HCT116 (cell line): ENCODE measurements around the gene ZNF808. TPM values are rescaled to one million over a fixed set of nuclear protein-coding genes. Genes with fewer than 3 reads are reported as not detected.

ENCODE experiments used
- ATAC-seq: fragments of 200-7000 bp; cut with Tn5 transposase; 2 replicates; pipeline ENCODE4 v1.9.1; 2020; ENCODE audit warnings: mild to moderate bottlenecking, moderate library complexity
- BruUV-seq: library from RNA; stranded (reverse); fragments of 400-500 nt; replicated peaks from 2 replicates; lab custom pipeline; 2021; lab: Mats Ljungman, UMichigan
- CTCF ChIA-PET: fragments of 300-600 bp; sonication (Branson Sonifier 250); formaldehyde crosslinking; loops from one replicate; lab custom pipeline; 2021; ENCODE audit warnings: antibody characterized with exemption; lab: Charles Lee
- POLR2A ChIA-PET: fragments of 300-600, 350-600 bp; sonication (Branson Sonifier 250); formaldehyde crosslinking; loops from one replicate; lab custom pipeline; 2021; ENCODE audit warnings: antibody characterized with exemption; lab: Charles Lee
- RAD21 ChIA-PET, 2 experiments: fragments of 300-600 bp; sonication (Branson Sonifier 250); formaldehyde crosslinking; loops; one replicate each; lab custom pipeline; 2023; ENCODE audit warnings: low total read pairs in 2 of 2; ENCODE audit not compliant: uncharacterized antibody in 2 of 2, unreplicated experiment in 2 of 2, low non-redundant PET in 1 of 2; lab: Charles Lee
- DNase-seq: peaks from one replicate; pipeline ENCODE4 v3.0.0-alpha.2; 2010; ENCODE audit warnings: low read depth, low spot score
- H2AFZ ChIP-seq: fragments of 200-600 bp; shearing (Covaris generic), sonication (generic); 2 replicates; pipeline ENCODE4 v1.6.1; 2017; ENCODE audit warnings: low read depth, mixed run types, mixed read lengths, antibody characterized with exemption, low read length; ENCODE audit not compliant: poor library complexity, severe bottlenecking
- H3K27ac ChIP-seq: 2 replicates; pipeline ENCODE4 v1.5.1; 2012; ENCODE audit warnings: low read depth, low read length
- H3K27me3 ChIP-seq: fragments of 200-600 bp; sonication (generic); 2 replicates; pipeline ENCODE4 v1.6.1; 2016; ENCODE audit warnings: mixed run types, low read length, mixed read lengths; ENCODE audit not compliant: insufficient read depth
- H3K36me3 ChIP-seq, 2 experiments: fragments of 200-500 bp in 1 of 2; fragments of 200-600 bp in 1 of 2; sonication (Bioruptor generic) in 1 of 2; sonication (generic) in 1 of 2; 2 replicates each; pipeline versions ENCODE4 v1.5.1 to v1.6.1; 2014 to 2016; ENCODE audit warnings: low read length in 2 of 2, inconsistent platforms in 1 of 2, mixed read lengths in 1 of 2, mixed run types in 1 of 2; ENCODE audit not compliant: insufficient read depth in 2 of 2, control insufficient read depth in 1 of 2
- H3K4me1 ChIP-seq, 2 experiments: fragments of 200-600 bp in 1 of 2; sonication (generic) in 1 of 2; 2 replicates each; pipeline versions ENCODE4 v1.5.1 to v1.6.1; 2012 to 2017; ENCODE audit warnings: low read length in 2 of 2, inconsistent platforms in 1 of 2, mild to moderate bottlenecking in 1 of 2, mixed read lengths in 1 of 2, mixed run types in 1 of 2, moderate library complexity in 1 of 2; ENCODE audit not compliant: insufficient read depth in 2 of 2, control insufficient read depth in 1 of 2
- H3K4me2 ChIP-seq: fragments of 200-600 bp; sonication (generic); 2 replicates; pipeline ENCODE4 v1.6.1; 2017; ENCODE audit warnings: mixed run types, low read length, mixed read lengths
- H3K4me3 ChIP-seq, 2 experiments: fragments of 200-600 bp in 1 of 2; sonication (generic) in 1 of 2; replicated peaks in 1 of 2; 2 replicates each; pipeline ENCODE4 v1.5.1; 2011 to 2016; ENCODE audit warnings: low read length in 2 of 2, control low read depth in 1 of 2, low read depth in 1 of 2, mild to moderate bottlenecking in 1 of 2, mixed read lengths in 1 of 2, mixed run types in 1 of 2
- H3K79me2 ChIP-seq: fragments of 200-600 bp; sonication (generic); 2 replicates; pipeline ENCODE4 v1.6.1; 2017; ENCODE audit warnings: mild to moderate bottlenecking, mixed run types, low read length, moderate library complexity, mixed read lengths; ENCODE audit not compliant: insufficient read depth
- H3K9ac ChIP-seq: fragments of 200-600 bp; sonication (generic); 2 replicates; pipeline ENCODE4 v1.6.1; 2016; ENCODE audit warnings: low read length, mixed read lengths
- H3K9me2 ChIP-seq: fragments of 200-600 bp; sonication (generic), shearing (Covaris generic); 2 replicates; pipeline ENCODE4 v1.6.1; 2017; ENCODE audit warnings: mixed run types, mild to moderate bottlenecking, moderate library complexity; ENCODE audit not compliant: insufficient read depth
- H3K9me3 ChIP-seq, 2 experiments: fragments of 200-500 bp in 1 of 2; fragments of 200-600 bp in 1 of 2; sonication (Bioruptor generic) in 1 of 2; sonication (generic) in 1 of 2; 2 replicates each; pipeline ENCODE4 v1.6.1; 2014 to 2017; ENCODE audit warnings: low read length in 2 of 2, mixed read lengths in 2 of 2, inconsistent platforms in 1 of 2, low read depth in 1 of 2, mild to moderate bottlenecking in 1 of 2, mixed run types in 1 of 2, moderate library complexity in 1 of 2; ENCODE audit not compliant: control insufficient read depth in 1 of 2, insufficient read depth in 1 of 2
- H4K20me1 ChIP-seq: fragments of 200-600 bp; sonication (generic), shearing (Covaris generic); 2 replicates; pipeline ENCODE4 v1.6.1; 2017; ENCODE audit warnings: mixed run types, mild to moderate bottlenecking, moderate library complexity; ENCODE audit not compliant: insufficient read depth
- CEBPB ChIP-seq: IDR thresholded peaks from 2 replicates; pipeline ENCODE4 v1.6.1; 2012; ENCODE audit warnings: low read depth
- EGR1 ChIP-seq: IDR thresholded peaks from 2 replicates; pipeline ENCODE4 v1.6.1; 2012; ENCODE audit warnings: low read depth
- EZH2phosphoT487 ChIP-seq: fragments of 200-600 bp; IDR thresholded peaks from 2 replicates; pipeline ENCODE4 v1.6.1; 2018; ENCODE audit warnings: antibody characterized with exemption, borderline replicate concordance
- FOSL1 ChIP-seq: IDR thresholded peaks from 2 replicates; pipeline ENCODE4 v1.6.1; 2012; ENCODE audit warnings: low read depth
- JUND ChIP-seq: IDR thresholded peaks from 2 replicates; pipeline ENCODE4 v1.6.1; 2012
- MAX ChIP-seq: IDR thresholded peaks from 2 replicates; pipeline ENCODE4 v1.6.1; 2012
- POLR2A ChIP-seq: IDR thresholded peaks from 2 replicates; pipeline ENCODE4 v1.7.0; 2011; ENCODE audit warnings: borderline replicate concordance; ENCODE audit not compliant: insufficient read depth, insufficient read length; ENCODE audit errors: extremely low read depth
- RAD21 ChIP-seq: IDR thresholded peaks from 2 replicates; pipeline ENCODE4 v1.6.1; 2012; ENCODE audit warnings: low read depth, mild to moderate bottlenecking
- REST ChIP-seq: IDR thresholded peaks from 2 replicates; pipeline ENCODE4 v1.6.1; 2012; ENCODE audit warnings: low read depth
- YY1 ChIP-seq: IDR thresholded peaks from 2 replicates; pipeline ENCODE4 v1.6.1; 2011; ENCODE audit warnings: low read length, low read depth, moderate library complexity, mild to moderate bottlenecking; ENCODE audit not compliant: insufficient replicate concordance; ENCODE audit errors: extremely low read depth
- ZBTB33 ChIP-seq: IDR thresholded peaks from 2 replicates; pipeline ENCODE4 v1.6.1; 2011; ENCODE audit warnings: mild to moderate bottlenecking, low read length, moderate library complexity; ENCODE audit not compliant: insufficient replicate concordance; ENCODE audit errors: extremely low read depth
- ZFX ChIP-seq: fragments of 450-650 bp; IDR thresholded peaks from 2 replicates; pipeline ENCODE4 v1.6.1; 2017
- ZNF274 ChIP-seq: fragments of 200-500 bp; sonication (Bioruptor generic); IDR thresholded peaks from 2 replicates; pipeline ENCODE4 v1.6.1; 2014; ENCODE audit warnings: mild to moderate bottlenecking, low read depth, low read length, inconsistent platforms
- intact Hi-C: fragments of 100-400 bp; cut with micrococcal nuclease; formaldehyde crosslinking; loops from 2 replicates; pipeline ENCODE4 v1.10.0; 2022
- total RNA-seq: library from RNA; stranded (reverse); gene quantifications from one replicate; pipeline ENCODE4 v1.2.1, GENCODE V29; 2021; ENCODE audit not compliant: unreplicated experiment

Gene ZNF808
- total RNA-seq, 1 experiment from 2014 or later: 15.4 TPM

- peak overlapping the region; percentile 77 to 89 for H3K4me3 ChIP-seq
- H3K27ac ChIP-seq: peak overlapping the region; percentile 54
- peak overlapping the region; percentile 81 for H3K9ac ChIP-seq
- RAD21 ChIA-PET: no interaction called here
- no peak overlapping the region for H2AFZ ChIP-seq
- H3K4me2 ChIP-seq: peak overlapping the region; percentile 95
- H3K9me2 ChIP-seq: no peaks in the 10 kb centered on the region
- peaks cover 4 to 14% of the 10 kb centered on the region in 2 experiments; a peak in 2 of 4 replicates for H3K4me1 ChIP-seq
- DNase-seq (no peak), ATAC-seq (peak; percentile 39)
- POLR2A ChIA-PET: no interaction called here
- TF ChIP-seq ZFX (no peak; the same call in 1 of the 2 replicates), JUND (no peak), POLR2A (no peak), RAD21 (no peak), CEBPB (no peak), EZH2phosphoT487 (no peak), REST (no peak), FOSL1 (no peak), ZNF274 (no peak), ZBTB33 (no peak), MAX (no peak), YY1 (no peak), EGR1 (no peak)
- peaks cover 9% of the 10 kb centered on the region; the same call in 1 of the 2 replicates for H3K79me2 ChIP-seq
- H3K27me3 ChIP-seq: no peaks in the 10 kb centered on the region
- peaks cover 0 to 5% of the 10 kb centered on the region in 2 experiments; a peak in 1 of 4 replicates for H3K9me3 ChIP-seq
- intact Hi-C loops: no loop called here
- BruUV-seq: TSS peak; percentile 86
- H3K36me3 ChIP-seq: no peaks in the 10 kb centered on the region
- CTCF ChIA-PET: no interaction called here
- no peaks in the 10 kb centered on the region for H4K20me1 ChIP-seq
Measured at GRCh38 chr19:52527956-52528351, 486 bp downstream of the ZNF808 start.
